ENCODE results near the gene CTDSPL.
"Not testable (repeated sequence)": the region's sequence is repeated elsewhere in the genome, so short reads cannot be mapped to it uniquely, and the experiment has no call there.

DNA sequence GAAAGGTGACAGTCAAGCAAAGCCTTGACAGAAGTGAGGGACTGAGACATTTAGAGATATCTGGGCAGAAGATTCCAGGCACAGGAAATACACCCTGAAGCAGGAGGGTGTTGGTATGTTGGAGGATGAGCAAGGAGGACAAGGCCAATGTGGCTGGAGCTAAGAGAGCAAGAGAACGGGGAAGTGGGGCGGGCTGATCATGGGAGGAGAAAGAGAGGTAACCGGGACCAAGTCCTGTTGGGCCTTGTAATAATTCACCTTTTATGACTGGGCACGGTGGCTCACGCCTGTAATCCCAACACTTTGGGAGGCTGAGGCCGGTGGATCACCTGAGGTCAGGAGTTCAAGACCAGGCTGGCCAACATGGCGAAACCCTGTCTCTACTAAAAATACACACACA is 171.9 kb downstream of the CTDSPL start:
- TF ChIP-seq, protein P1, sequence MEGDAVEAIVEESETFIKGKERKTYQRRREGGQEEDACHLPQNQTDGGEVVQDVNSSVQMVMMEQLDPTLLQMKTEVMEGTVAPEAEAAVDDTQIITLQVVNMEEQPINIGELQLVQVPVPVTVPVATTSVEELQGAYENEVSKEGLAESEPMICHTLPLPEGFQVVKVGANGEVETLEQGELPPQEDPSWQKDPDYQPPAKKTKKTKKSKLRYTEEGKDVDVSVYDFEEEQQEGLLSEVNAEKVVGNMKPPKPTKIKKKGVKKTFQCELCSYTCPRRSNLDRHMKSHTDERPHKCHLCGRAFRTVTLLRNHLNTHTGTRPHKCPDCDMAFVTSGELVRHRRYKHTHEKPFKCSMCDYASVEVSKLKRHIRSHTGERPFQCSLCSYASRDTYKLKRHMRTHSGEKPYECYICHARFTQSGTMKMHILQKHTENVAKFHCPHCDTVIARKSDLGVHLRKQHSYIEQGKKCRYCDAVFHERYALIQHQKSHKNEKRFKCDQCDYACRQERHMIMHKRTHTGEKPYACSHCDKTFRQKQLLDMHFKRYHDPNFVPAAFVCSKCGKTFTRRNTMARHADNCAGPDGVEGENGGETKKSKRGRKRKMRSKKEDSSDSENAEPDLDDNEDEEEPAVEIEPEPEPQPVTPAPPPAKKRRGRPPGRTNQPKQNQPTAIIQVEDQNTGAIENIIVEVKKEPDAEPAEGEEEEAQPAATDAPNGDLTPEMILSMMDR (IDR thresholded peaks at IDR 0.05; ENCODE audit: control extremely low read depth in 1 of 3, insufficient read depth in 1 of 3, low read depth in 1 of 3, low read length in 3 of 3), result not testable (repeated sequence)
- TF ChIP-seq POLR2A (IDR thresholded peaks at IDR 0.05; ENCODE audit: control extremely low read depth in 1 of 2, low read depth in 2 of 2, low read length in 2 of 2); CBX8 (IDR thresholded peaks at IDR 0.05; ENCODE audit: borderline replicate concordance, low read depth, low read length); KDM1A (IDR thresholded peaks at IDR 0.05; ENCODE audit: borderline replicate concordance, low read length); EZH2 (IDR thresholded peaks at IDR 0.05; ENCODE audit: low read depth, low read length, severe bottlenecking); ZNF274 (IDR thresholded peaks at IDR 0.05; ENCODE audit: borderline replicate concordance, extremely low read depth, low read length); SP4 (IDR thresholded peaks at IDR 0.05; ENCODE audit: low read length); EP300 (IDR thresholded peaks at IDR 0.05; ENCODE audit: borderline replicate concordance in 1 of 2, low read depth in 2 of 2, low read length in 2 of 2); KDM5A (IDR thresholded peaks at IDR 0.05; ENCODE audit: low read length); POLR2AphosphoS5 (IDR thresholded peaks at IDR 0.05; ENCODE audit: low read depth, low read length); RFX5 (IDR thresholded peaks at IDR 0.05; ENCODE audit: borderline replicate concordance, low read depth, low read length); JUND (IDR thresholded peaks at IDR 0.05; ENCODE audit: low read length): not testable (repeated sequence)
- TF ChIP-seq, protein P2, sequence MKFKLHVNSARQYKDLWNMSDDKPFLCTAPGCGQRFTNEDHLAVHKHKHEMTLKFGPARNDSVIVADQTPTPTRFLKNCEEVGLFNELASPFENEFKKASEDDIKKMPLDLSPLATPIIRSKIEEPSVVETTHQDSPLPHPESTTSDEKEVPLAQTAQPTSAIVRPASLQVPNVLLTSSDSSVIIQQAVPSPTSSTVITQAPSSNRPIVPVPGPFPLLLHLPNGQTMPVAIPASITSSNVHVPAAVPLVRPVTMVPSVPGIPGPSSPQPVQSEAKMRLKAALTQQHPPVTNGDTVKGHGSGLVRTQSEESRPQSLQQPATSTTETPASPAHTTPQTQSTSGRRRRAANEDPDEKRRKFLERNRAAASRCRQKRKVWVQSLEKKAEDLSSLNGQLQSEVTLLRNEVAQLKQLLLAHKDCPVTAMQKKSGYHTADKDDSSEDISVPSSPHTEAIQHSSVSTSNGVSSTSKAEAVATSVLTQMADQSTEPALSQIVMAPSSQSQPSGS (IDR thresholded peaks at IDR 0.05; ENCODE audit: low read length), result not testable (repeated sequence)
- TF ChIP-seq, protein P3, sequence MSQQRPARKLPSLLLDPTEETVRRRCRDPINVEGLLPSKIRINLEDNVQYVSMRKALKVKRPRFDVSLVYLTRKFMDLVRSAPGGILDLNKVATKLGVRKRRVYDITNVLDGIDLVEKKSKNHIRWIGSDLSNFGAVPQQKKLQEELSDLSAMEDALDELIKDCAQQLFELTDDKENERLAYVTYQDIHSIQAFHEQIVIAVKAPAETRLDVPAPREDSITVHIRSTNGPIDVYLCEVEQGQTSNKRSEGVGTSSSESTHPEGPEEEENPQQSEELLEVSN (IDR thresholded peaks at IDR 0.05), result not testable (repeated sequence)
